H1 (cell line): ENCODE data around the gene OXTR. TPM values are rescaled to one million over a fixed set of nuclear protein-coding genes. Genes with fewer than 3 reads are reported as not detected.

Source experiments
- ATF3 ChIP-seq: IDR thresholded peaks from 2 replicates; pipeline ENCODE4 v1.6.1; 2011; ENCODE audit warnings: low read depth, mild to moderate bottlenecking, low read length; ENCODE audit not compliant: insufficient read depth
- HDAC2 ChIP-seq, 2 experiments: fragments of 300-600 bp in 1 of 2; sonication (generic) in 1 of 2; IDR thresholded peaks; 2 replicates each; pipeline ENCODE4 v1.6.1; 2011 to 2012; ENCODE audit warnings: low read depth in 2 of 2, low read length in 2 of 2, mild to moderate bottlenecking in 2 of 2, moderate library complexity in 2 of 2, borderline replicate concordance in 1 of 2, inconsistent platforms in 1 of 2
- POLR2AphosphoS5 ChIP-seq: IDR thresholded peaks from 2 replicates; pipeline ENCODE4 v1.6.1; 2011; ENCODE audit warnings: low read depth, low read length
- polyA plus RNA-seq, 7 experiments: library from polyadenylated mRNA; depleted of rRNA in 3 of 7; stranded (reverse) in 5 of 7; unstranded in 2 of 7; fragments of >200 nt in 5 of 7; fragments of 200-250 nt in 2 of 7; gene quantifications; 1 replicate in 5 of 7; 2 replicates in 1 of 7; 4 replicates in 1 of 7; pipeline versions ENCODE4 v1.2.1 to v1.2.3, GENCODE V29; 2011 to 2013; ENCODE audit warnings: missing spikeins in 2 of 7, mixed read lengths in 2 of 7
- total RNA-seq: library from RNA; stranded (reverse); fragmentation: NEBNext Ultra II Directional; extraction: Animal tissue kit (Norgen Biotek cat#: 25700); gene quantifications from 2 replicates; pipeline ENCODE4 v1.2.1, GENCODE V29; 2021

The OXTR gene
- total and polyA plus RNA-seq, 2 of the 8 experiments (the other 6 are each of a cell fraction or from before 2014, with no cell fraction given): 0.77 to 2.3 TPM

- TF ChIP-seq ATF3 (no peak), POLR2AphosphoS5 (no peak), HDAC2 (IDR thresholded peaks at IDR 0.05; ENCODE audit: borderline replicate concordance in 1 of 2, low read depth in 2 of 2, low read length in 2 of 2) (no peak)
Observed at GRCh38 chr3:8762607-8763377, 6.6 kb downstream of the OXTR start (continued).
